Endothelial cell (in vitro differentiated cells): ENCODE data around the gene MOV10. TPM values are rescaled to one million over a fixed set of nuclear protein-coding genes. Genes with fewer than 3 reads are reported as not detected.

Source experiments
- DNase-seq: peaks from one replicate; pipeline ENCODE4 v3.0.0; 2021; ENCODE audit warnings: low spot score
- H3K27ac Mint-ChIP-seq: one replicate; pipeline ENCODE4 v1.8.0; 2021; ENCODE audit warnings: mixed read lengths, inconsistent platforms; ENCODE audit not compliant: unreplicated experiment
- H3K27me3 Mint-ChIP-seq: one replicate; pipeline ENCODE4 v1.8.0; 2021; ENCODE audit warnings: mild to moderate bottlenecking, moderate library complexity, mixed read lengths, inconsistent platforms; ENCODE audit not compliant: unreplicated experiment
- H3K36me3 Mint-ChIP-seq: one replicate; pipeline ENCODE4 v1.8.0; 2021; ENCODE audit warnings: mild to moderate bottlenecking, low read depth, mixed read lengths, inconsistent platforms; ENCODE audit not compliant: unreplicated experiment
- H3K4me1 Mint-ChIP-seq: one replicate; pipeline ENCODE4 v1.8.0; 2021; ENCODE audit warnings: mild to moderate bottlenecking, mixed read lengths, inconsistent platforms; ENCODE audit not compliant: unreplicated experiment
- H3K4me3 Mint-ChIP-seq: one replicate; pipeline ENCODE4 v1.8.0; 2021; ENCODE audit warnings: mild to moderate bottlenecking, mixed read lengths, inconsistent platforms; ENCODE audit not compliant: unreplicated experiment
- H3K9me3 Mint-ChIP-seq: one replicate; pipeline ENCODE4 v1.8.0; 2021; ENCODE audit warnings: mixed read lengths, inconsistent platforms; ENCODE audit not compliant: unreplicated experiment
- total RNA-seq: library from RNA; stranded (reverse); fragmentation: NEBNext Ultra II Directional; extraction: Animal tissue kit (Norgen Biotek cat#: 25700); gene quantifications from one replicate; pipeline ENCODE4 v1.2.1, GENCODE V29; 2021; ENCODE audit not compliant: unreplicated experiment
- TF ChIP-seq, protein P1 (sequence below): fragments of 200-600 bp; sonication (generic); IDR thresholded peaks from one replicate; pipeline ENCODE4 v1.5.0; 2021; ENCODE audit warnings: antibody characterized with exemption; ENCODE audit not compliant: unreplicated experiment

The MOV10 gene
- total RNA-seq, 1 donor from 2014 or later: 43.5 TPM

- no peak overlapping the region for H3K27ac Mint-ChIP-seq
- peaks cover 16% of the 10 kb centered on the region for H3K36me3 Mint-ChIP-seq
- no peak for DNase-seq
- no peak overlapping the region for H3K4me3 Mint-ChIP-seq
- peaks cover 2% of the 10 kb centered on the region for H3K27me3 Mint-ChIP-seq
- H3K4me1 Mint-ChIP-seq: peaks cover 10% of the 10 kb centered on the region
- no peaks in the 10 kb centered on the region for H3K9me3 Mint-ChIP-seq
- TF ChIP-seq, protein P1, sequence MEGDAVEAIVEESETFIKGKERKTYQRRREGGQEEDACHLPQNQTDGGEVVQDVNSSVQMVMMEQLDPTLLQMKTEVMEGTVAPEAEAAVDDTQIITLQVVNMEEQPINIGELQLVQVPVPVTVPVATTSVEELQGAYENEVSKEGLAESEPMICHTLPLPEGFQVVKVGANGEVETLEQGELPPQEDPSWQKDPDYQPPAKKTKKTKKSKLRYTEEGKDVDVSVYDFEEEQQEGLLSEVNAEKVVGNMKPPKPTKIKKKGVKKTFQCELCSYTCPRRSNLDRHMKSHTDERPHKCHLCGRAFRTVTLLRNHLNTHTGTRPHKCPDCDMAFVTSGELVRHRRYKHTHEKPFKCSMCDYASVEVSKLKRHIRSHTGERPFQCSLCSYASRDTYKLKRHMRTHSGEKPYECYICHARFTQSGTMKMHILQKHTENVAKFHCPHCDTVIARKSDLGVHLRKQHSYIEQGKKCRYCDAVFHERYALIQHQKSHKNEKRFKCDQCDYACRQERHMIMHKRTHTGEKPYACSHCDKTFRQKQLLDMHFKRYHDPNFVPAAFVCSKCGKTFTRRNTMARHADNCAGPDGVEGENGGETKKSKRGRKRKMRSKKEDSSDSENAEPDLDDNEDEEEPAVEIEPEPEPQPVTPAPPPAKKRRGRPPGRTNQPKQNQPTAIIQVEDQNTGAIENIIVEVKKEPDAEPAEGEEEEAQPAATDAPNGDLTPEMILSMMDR: no peak
Measured at GRCh38 chr1:112628516-112628915, 45.9 kb upstream of the MOV10 start.

GRCh38 chr1:112629256-112629655 lies 45.2 kb upstream of the MOV10 start:
- Mint-ChIP-seq H3K27me3 (peaks cover 2% of the 10 kb centered on the region), H3K9me3 (no peaks in the 10 kb centered on the region), H3K4me3 (no peak overlapping the region), H3K36me3 (peaks cover 16% of the 10 kb centered on the region), H3K27ac (no peak overlapping the region), H3K4me1 (peaks cover 12% of the 10 kb centered on the region)
- TF ChIP-seq, protein P1: no peak
- no peak for DNase-seq

GRCh38 chr1:112633628-112634027 lies 40.8 kb upstream of the MOV10 start:
- Mint-ChIP-seq H3K9me3 (no peaks in the 10 kb centered on the region), H3K4me1 (peaks cover 12% of the 10 kb centered on the region), H3K27ac (no peak overlapping the region), H3K36me3 (peaks cover 8% of the 10 kb centered on the region), H3K27me3 (no peaks in the 10 kb centered on the region), H3K4me3 (no peak overlapping the region)
- TF ChIP-seq, protein P1: no peak
- DNase-seq: no peak

DNA sequence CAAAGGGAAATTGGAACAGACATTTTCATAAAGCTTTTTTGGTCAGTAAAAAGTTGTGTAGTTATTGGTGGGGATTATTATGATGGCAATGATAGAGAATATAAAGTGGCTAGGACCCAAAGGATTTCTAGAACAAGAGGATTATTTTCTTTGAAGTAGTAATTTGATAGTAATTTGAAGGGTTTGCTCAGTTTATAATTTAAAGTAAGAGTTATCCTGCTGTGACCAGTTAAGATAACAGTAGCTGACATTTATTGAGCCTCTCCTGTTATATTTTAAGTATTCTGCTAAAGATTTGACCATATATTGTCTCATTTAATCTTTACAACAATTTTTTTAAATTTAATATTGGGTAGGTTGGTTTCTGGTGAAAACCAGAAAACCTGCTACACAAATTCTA lies 40.1 kb upstream of the MOV10 start:
- DNase-seq: no peak
- TF ChIP-seq, protein P1: no peak
- Mint-ChIP-seq H3K27ac (no peak overlapping the region), H3K4me3 (no peak overlapping the region), H3K27me3 (no peaks in the 10 kb centered on the region), H3K4me1 (peaks cover 9% of the 10 kb centered on the region), H3K36me3 (peaks cover 5% of the 10 kb centered on the region), H3K9me3 (no peaks in the 10 kb centered on the region)

- Mint-ChIP-seq H3K36me3 (peaks cover 5% of the 10 kb centered on the region), H3K27ac (no peak overlapping the region), H3K9me3 (no peaks in the 10 kb centered on the region), H3K4me1 (peaks cover 7% of the 10 kb centered on the region), H3K4me3 (no peak overlapping the region), H3K27me3 (no peaks in the 10 kb centered on the region)
- no peak for DNase-seq
- TF ChIP-seq, protein P1: no peak
Measured at GRCh38 chr1:112636056-112636455, 38.4 kb upstream of the MOV10 start.
